Measurements from ENCODE around the gene RAP1GAP2. TPM values are rescaled to one million over a fixed set of nuclear protein-coding genes. Genes with fewer than 3 reads are reported as not detected.
A peak's percentile ranks its signal among the peaks of the same experiment; 100 is the strongest.
"Not testable (repeated sequence)": the region's sequence is repeated elsewhere in the genome, so short reads cannot be mapped to it uniquely, and the experiment has no call there.

Gene RAP1GAP2
- total RNA-seq, 4 donors from 2014 or later = 4.6 to 8.0 (median 5.6) TPM

GRCh38 chr17:2981325-2981724, 185.1 kb downstream of the RAP1GAP2 start:
- ATAC-seq (ENCODE audit: low FRiP score) (no peak), DNase-seq (ENCODE audit: low spot score) (no peak)
- TF ChIP-seq, protein P1, sequence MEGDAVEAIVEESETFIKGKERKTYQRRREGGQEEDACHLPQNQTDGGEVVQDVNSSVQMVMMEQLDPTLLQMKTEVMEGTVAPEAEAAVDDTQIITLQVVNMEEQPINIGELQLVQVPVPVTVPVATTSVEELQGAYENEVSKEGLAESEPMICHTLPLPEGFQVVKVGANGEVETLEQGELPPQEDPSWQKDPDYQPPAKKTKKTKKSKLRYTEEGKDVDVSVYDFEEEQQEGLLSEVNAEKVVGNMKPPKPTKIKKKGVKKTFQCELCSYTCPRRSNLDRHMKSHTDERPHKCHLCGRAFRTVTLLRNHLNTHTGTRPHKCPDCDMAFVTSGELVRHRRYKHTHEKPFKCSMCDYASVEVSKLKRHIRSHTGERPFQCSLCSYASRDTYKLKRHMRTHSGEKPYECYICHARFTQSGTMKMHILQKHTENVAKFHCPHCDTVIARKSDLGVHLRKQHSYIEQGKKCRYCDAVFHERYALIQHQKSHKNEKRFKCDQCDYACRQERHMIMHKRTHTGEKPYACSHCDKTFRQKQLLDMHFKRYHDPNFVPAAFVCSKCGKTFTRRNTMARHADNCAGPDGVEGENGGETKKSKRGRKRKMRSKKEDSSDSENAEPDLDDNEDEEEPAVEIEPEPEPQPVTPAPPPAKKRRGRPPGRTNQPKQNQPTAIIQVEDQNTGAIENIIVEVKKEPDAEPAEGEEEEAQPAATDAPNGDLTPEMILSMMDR (IDR thresholded peaks at IDR 0.05) = no peak

DNA sequence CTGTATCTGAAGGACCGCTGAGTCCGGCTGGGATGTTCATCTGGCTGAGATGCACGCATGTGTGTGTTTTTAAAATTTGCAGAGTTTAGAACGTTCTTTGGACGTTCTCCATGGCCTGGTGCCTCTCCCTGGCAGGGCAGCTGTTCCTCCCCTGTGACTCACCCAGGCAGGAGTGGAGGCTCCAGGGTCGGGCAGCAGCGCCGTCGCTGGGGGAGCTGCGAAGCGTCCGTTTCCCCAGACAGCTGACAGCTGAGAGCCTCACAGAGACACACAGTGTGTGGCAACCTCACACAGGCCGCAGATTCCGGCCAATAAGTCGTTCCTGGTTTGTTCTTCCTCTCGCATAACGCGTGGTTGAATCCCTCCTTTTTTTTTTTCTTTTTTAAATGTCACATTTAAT, 186.6 kb downstream of the RAP1GAP2 start:
- no peak for DNase-seq (ENCODE audit: low spot score)
- TF ChIP-seq, protein P1 (IDR thresholded peaks at IDR 0.05) = no peak
- peak; percentile 96 for ATAC-seq (ENCODE audit: low FRiP score)

DNA sequence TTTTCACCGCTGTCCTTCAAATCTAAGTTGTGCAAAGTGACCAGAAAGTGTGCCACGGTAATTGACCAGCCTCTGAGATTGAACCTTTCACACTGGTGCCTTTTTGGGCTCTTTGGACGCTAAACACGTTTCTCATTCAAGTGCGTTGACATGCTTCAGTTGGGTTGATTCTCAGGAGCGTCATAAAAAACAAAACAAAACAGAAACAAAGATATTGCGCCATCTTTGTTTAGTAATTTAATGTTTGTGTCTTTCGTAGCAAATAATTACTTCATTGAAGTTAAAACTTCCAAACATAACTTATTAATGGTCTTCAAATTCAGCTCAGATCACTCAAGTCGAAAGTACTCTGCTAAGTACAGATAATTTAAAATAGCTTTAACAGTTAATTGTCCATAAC, 187.0 kb downstream of the RAP1GAP2 start:
- no peak for ATAC-seq (ENCODE audit: low FRiP score)
- TF ChIP-seq, protein P1 (IDR thresholded peaks at IDR 0.05) = no peak
- DNase-seq (ENCODE audit: low spot score) = no peak

DNA sequence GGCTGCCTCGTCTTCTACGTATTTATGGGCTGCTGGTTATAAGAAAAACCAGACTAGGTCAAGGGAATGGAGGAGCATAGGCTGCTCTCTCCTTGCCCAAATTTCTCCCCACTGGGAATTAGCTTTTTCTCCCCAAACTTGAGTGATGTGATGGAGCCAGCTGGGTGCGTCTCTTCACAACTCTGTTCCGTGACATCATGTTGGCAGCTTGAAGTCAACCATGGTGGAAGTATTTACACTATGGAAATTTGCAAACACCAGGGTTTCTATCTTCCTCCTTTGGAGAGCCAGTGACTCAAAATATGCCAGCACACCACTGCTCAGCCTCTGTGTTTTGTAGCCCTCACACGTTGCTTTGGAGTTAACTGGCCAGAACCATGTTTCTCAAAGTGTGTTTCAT, 189.1 kb downstream of the RAP1GAP2 start:
- DNase-seq (ENCODE audit: low spot score) (no peak), ATAC-seq (ENCODE audit: low FRiP score) (no peak)
- TF ChIP-seq, protein P1 (IDR thresholded peaks at IDR 0.05) = no peak

- ATAC-seq (ENCODE audit: low FRiP score) (no peak), DNase-seq (ENCODE audit: low spot score) (no peak)
- TF ChIP-seq, protein P1 (IDR thresholded peaks at IDR 0.05) = no peak
Measured at GRCh38 chr17:2986925-2987324, 190.7 kb downstream of the RAP1GAP2 start.

- DNase-seq (ENCODE audit: low spot score); ATAC-seq (ENCODE audit: low FRiP score): not testable (repeated sequence)
Measured at GRCh38 chr17:2989396-2989795, 193.2 kb downstream of the RAP1GAP2 start.

GRCh38 chr17:2989855-2990254, 193.6 kb downstream of the RAP1GAP2 start:
- ATAC-seq (ENCODE audit: low FRiP score) = no peak
- TF ChIP-seq, protein P1 (IDR thresholded peaks at IDR 0.05) = no peak

GRCh38 chr17:2990396-2990795, 194.2 kb downstream of the RAP1GAP2 start:
- ATAC-seq (ENCODE audit: low FRiP score) (peak; percentile 38), DNase-seq (ENCODE audit: low spot score) (no peak)
- TF ChIP-seq, protein P1 (IDR thresholded peaks at IDR 0.05) = no peak

More at GRCh38 chr17:2989855-2990254, 193.6 kb downstream of the RAP1GAP2 start:
- no peak for DNase-seq (ENCODE audit: low spot score)

- not testable (repeated sequence) for ATAC-seq (ENCODE audit: low FRiP score); DNase-seq (ENCODE audit: low spot score)
Measured at GRCh38 chr17:2991396-2992180, 195.3 kb downstream of the RAP1GAP2 start.

Data from omental fat pad (tissue), 4 donors.